HL-60 (cell line): ENCODE results near the gene AP1S3.

Source experiments
- DNase-seq, 2 experiments: peaks; one replicate each; pipeline ENCODE4 v3.0.0-alpha.2; 2010 to 2020; ENCODE audit warnings: low read depth in 1 of 2, low spot score in 1 of 2
- H3K27ac ChIP-seq: fragments of 250-450 bp; sonication (Bioruptor Pico); replicated peaks from 2 replicates; pipeline ENCODE4 v1.5.1; 2020; ENCODE audit warnings: mild to moderate bottlenecking, moderate library complexity
- H3K27me3 ChIP-seq: fragments of 250-450 bp; sonication (Bioruptor Pico); 2 replicates; pipeline ENCODE4 v1.5.1; 2021; ENCODE audit warnings: mild to moderate bottlenecking, moderate library complexity; ENCODE audit not compliant: insufficient read depth, poor library complexity, severe bottlenecking
- H3K4me3 ChIP-seq: replicated peaks from 2 replicates; pipeline ENCODE4 v1.5.1; 2011; ENCODE audit warnings: mild to moderate bottlenecking, control low read depth, low read length; ENCODE audit not compliant: insufficient read depth
- CTCF ChIP-seq: IDR thresholded peaks from one replicate; pipeline ENCODE4 v1.5.1; 2011; ENCODE audit warnings: low read length, control low read depth, inconsistent platforms; ENCODE audit not compliant: insufficient read depth
- GABPA ChIP-seq: IDR thresholded peaks from 2 replicates; pipeline ENCODE4 v1.6.1; 2012; ENCODE audit warnings: low read depth
- POLR2AphosphoS5 ChIP-seq: IDR thresholded peaks from 2 replicates; pipeline ENCODE4 v1.6.1; 2012; ENCODE audit warnings: low read depth
- REST ChIP-seq: IDR thresholded peaks from 2 replicates; pipeline ENCODE4 v1.6.1; 2012; ENCODE audit warnings: low read depth; ENCODE audit not compliant: insufficient replicate concordance
- SPI1 ChIP-seq: IDR thresholded peaks from 2 replicates; pipeline ENCODE4 v1.6.1; 2012; ENCODE audit warnings: low read depth, mild to moderate bottlenecking, borderline replicate concordance

AP1S3 gene

DNA sequence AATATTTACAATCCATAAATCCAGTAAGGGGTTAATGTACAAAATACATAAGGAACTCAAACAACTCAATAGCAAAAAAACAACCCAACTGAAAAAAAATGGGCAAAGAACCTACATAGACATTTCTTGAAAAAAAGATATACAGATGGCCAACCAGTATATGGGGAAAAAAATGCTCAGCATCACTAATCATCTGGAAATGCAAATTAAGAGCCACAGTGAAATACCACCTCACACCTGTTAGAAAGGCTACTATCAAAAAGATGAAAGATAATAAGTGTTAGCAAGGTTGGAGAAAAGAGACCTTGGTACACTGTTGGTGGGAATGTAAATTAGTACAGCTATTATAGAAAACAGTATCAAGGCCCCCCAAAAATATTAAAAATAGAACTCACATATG lies 14.6 kb downstream of the AP1S3 start:
- no peak for DNase-seq
- no peaks in the 10 kb centered on the region for H3K27me3 ChIP-seq
- no peak overlapping the region for H3K27ac ChIP-seq
- no peak overlapping the region for H3K4me3 ChIP-seq
- TF ChIP-seq GABPA (no peak), CTCF (no peak), SPI1 (no peak), POLR2AphosphoS5 (no peak), REST (no peak)

DNA sequence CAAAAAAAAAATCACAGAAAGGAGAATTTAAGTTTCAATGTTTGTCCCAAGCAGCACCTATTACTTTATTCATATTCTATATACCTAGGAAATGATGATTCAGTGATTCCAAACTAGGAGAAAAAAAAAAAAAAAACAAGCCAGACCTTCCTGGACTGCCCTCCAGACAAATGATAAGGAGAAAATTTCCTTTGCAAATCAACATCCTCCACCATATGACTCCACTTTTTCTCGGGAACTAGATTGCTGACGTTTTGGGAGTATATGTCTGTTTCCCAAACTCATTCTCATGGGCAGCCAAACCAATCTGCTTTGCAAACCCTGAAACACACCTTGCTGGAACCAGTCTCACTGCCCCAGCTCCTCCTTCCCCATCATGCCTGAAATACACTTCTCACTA lies 16.8 kb downstream of the AP1S3 start:
- DNase-seq = no peak
- TF ChIP-seq REST = no peak
- TF ChIP-seq GABPA = no peak
- TF ChIP-seq CTCF = no peak
- TF ChIP-seq POLR2AphosphoS5 = no peak
- TF ChIP-seq SPI1 = no peak
- Histone ChIP-seq H3K27ac (no peak overlapping the region), H3K4me3 (no peak overlapping the region), H3K27me3 (no peaks in the 10 kb centered on the region)

- H3K27ac ChIP-seq = no peak overlapping the region
Measured at GRCh38 chr2:223819891-223820290, 17.5 kb downstream of the AP1S3 start.

More at GRCh38 chr2:223819891-223820290, 17.5 kb downstream of the AP1S3 start:
- H3K4me3 ChIP-seq = no peak overlapping the region
- TF ChIP-seq SPI1 = no peak
- TF ChIP-seq GABPA = no peak
- TF ChIP-seq REST = no peak
- TF ChIP-seq POLR2AphosphoS5 = no peak
- no peak for TF ChIP-seq CTCF
- DNase-seq = no peak
- H3K27me3 ChIP-seq = no peaks in the 10 kb centered on the region
